Panc1 (cell line): ENCODE results near the gene KCND3. TPM values are rescaled to one million over a fixed set of nuclear protein-coding genes. Genes with fewer than 3 reads are reported as not detected.

Experiments used
- ATAC-seq: fragments of 200-7000 bp; cut with Tn5 transposase; 2 replicates; pipeline ENCODE4 v1.9.1; 2020; ENCODE audit warnings: mild to moderate bottlenecking, moderate library complexity
- BruUV-seq: library from RNA; stranded (reverse); fragments of 400-500 nt; replicated peaks from 2 replicates; lab custom pipeline; 2021; lab: Mats Ljungman, UMichigan
- CTCF ChIA-PET: fragments of 300-600 bp; sonication (Branson Sonifier 250); formaldehyde crosslinking; loops from one replicate; lab custom pipeline; 2022; ENCODE audit warnings: antibody characterized with exemption; lab: Charles Lee
- POLR2A ChIA-PET: fragments of 300-600 bp; sonication (Branson Sonifier 250); formaldehyde crosslinking; loops from one replicate; lab custom pipeline; 2022; ENCODE audit warnings: antibody characterized with exemption; lab: Charles Lee
- DNase-seq: peaks from one replicate; pipeline ENCODE4 v3.0.0-alpha.2; 2010; ENCODE audit warnings: low read depth, low spot score
- H3K27ac ChIP-seq: 2 replicates; pipeline ENCODE4 v1.5.1; 2011; ENCODE audit warnings: mild to moderate bottlenecking, low read length, inconsistent platforms
- H3K27me3 ChIP-seq: fragments of 200-500 bp; sonication (Bioruptor generic); 2 replicates; pipeline ENCODE4 v1.6.0; 2014; ENCODE audit warnings: low read length, inconsistent platforms; ENCODE audit not compliant: control insufficient read depth, insufficient read depth
- H3K36me3 ChIP-seq: fragments of 200-500 bp; sonication (Bioruptor generic); 2 replicates; pipeline ENCODE4 v1.5.1; 2014; ENCODE audit warnings: inconsistent platforms, mild to moderate bottlenecking, low read length, moderate library complexity; ENCODE audit not compliant: control insufficient read depth, insufficient read depth
- H3K4me1 ChIP-seq: 2 replicates; pipeline ENCODE4 v1.5.1; 2011; ENCODE audit warnings: inconsistent platforms, mild to moderate bottlenecking, low read length, moderate library complexity; ENCODE audit not compliant: control insufficient read depth, insufficient read depth
- H3K4me3 ChIP-seq, 2 experiments: 2 replicates each; pipeline ENCODE4 v1.5.1; 2011 to 2012; ENCODE audit warnings: low read depth in 2 of 2, low read length in 2 of 2, mild to moderate bottlenecking in 2 of 2, inconsistent platforms in 1 of 2, moderate library complexity in 1 of 2
- H3K9me3 ChIP-seq: fragments of 200-500 bp; sonication (Bioruptor generic); 2 replicates; pipeline ENCODE4 v1.5.1; 2014; ENCODE audit warnings: low read depth, mild to moderate bottlenecking, inconsistent platforms, low read length, moderate library complexity; ENCODE audit not compliant: control insufficient read depth, insufficient read depth
- POLR2AphosphoS5 ChIP-seq: IDR thresholded peaks from 2 replicates; pipeline ENCODE4 v1.6.1; 2012; ENCODE audit warnings: mild to moderate bottlenecking, low read depth, low read length, moderate library complexity
- SIN3A ChIP-seq: IDR thresholded peaks from 2 replicates; pipeline ENCODE4 v1.6.1; 2012; ENCODE audit warnings: low read depth, mild to moderate bottlenecking, low read length, moderate library complexity, borderline replicate concordance; ENCODE audit not compliant: insufficient read depth
- TCF7L2 ChIP-seq: IDR thresholded peaks from 2 replicates; pipeline ENCODE4 v1.6.1; 2011; ENCODE audit warnings: mild to moderate bottlenecking, low read depth, low read length, inconsistent platforms
- in situ Hi-C: cut with HindIII; loops from 2 replicates; pipeline ENCODE4 v1.10.0; 2016; ENCODE audit warnings: low sequenced_read_pairs, low pct_unique_long_range_greater_than_20kb
- intact Hi-C: fragments of 100-400 bp; cut with micrococcal nuclease; formaldehyde crosslinking; loops from one replicate; pipeline ENCODE4 v1.10.0; 2022; ENCODE audit not compliant: unreplicated experiment
- total RNA-seq: library from RNA; stranded (reverse); gene quantifications from one replicate; pipeline ENCODE4 v1.2.1, GENCODE V29; 2021; ENCODE audit not compliant: unreplicated experiment
- TF ChIP-seq, protein P1 (sequence below): fragments of 450-650 bp; IDR thresholded peaks from 2 replicates; pipeline ENCODE4 v1.5.1; 2017; ENCODE audit warnings: mild to moderate bottlenecking
- TF ChIP-seq, protein P2 (sequence below), 2 experiments: IDR thresholded peaks; 2 replicates each; pipeline ENCODE4 v1.6.1; 2011 to 2012; ENCODE audit warnings: low read depth in 2 of 2, control low read depth in 1 of 2, low read length in 1 of 2, mild to moderate bottlenecking in 1 of 2, moderate library complexity in 1 of 2; ENCODE audit not compliant: insufficient read depth in 1 of 2

The KCND3 gene
- total RNA-seq, 1 experiment from 2014 or later = not detected

DNA sequence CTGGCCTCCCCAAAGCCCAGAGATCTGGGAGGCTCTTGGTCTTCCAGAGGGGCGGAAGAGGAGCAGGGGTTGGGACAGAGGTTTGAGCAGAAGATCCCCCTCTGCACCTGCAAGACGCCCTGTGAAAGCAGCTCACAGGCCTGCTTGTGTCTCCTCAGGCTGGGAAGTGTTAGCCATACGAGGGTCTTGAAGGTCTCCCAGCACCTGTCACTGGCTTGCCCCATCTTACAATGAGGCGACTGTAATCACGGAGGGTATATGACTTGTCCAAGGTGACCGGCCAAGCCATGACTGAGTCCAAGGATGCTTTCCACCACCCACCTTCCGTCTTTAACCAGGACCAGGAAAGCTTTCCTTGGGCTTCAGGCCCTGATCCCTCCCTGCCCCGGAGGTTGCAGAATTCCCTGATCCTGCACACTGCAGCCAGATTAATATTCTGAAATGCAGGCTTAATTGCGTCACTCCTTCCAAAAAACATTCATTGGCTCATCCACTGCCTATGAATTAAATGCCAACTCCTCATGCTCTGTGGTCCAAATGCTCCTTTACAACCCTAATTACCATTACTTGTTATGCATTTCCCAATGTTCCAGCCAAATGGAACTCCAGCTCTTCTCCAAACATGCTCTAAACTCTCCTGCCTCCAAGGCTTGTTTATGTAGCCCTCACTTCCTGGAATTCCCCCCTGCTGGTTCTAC is 169.8 kb downstream of the KCND3 start:
- ChIA-PET POLR2A (no interaction called here), CTCF (no interaction called here)
- in situ Hi-C loops = no loop called here
- ATAC-seq = no peak
- 0 out of 2 replicates have a peak, but pooled peaks cover 2% of the 10 kb centered on the region for H3K27me3 ChIP-seq
- no peaks in the 10 kb centered on the region for H3K4me1 ChIP-seq
- H3K36me3 ChIP-seq = no peaks in the 10 kb centered on the region
- intact Hi-C loops = no loop called here
- H3K27ac ChIP-seq = no peak overlapping the region
- BruUV-seq = no TSS peak
- no peak for DNase-seq
- TF ChIP-seq SIN3A (no peak), TCF7L2 (no peak), POLR2AphosphoS5 (no peak)
- TF ChIP-seq, protein P1, sequence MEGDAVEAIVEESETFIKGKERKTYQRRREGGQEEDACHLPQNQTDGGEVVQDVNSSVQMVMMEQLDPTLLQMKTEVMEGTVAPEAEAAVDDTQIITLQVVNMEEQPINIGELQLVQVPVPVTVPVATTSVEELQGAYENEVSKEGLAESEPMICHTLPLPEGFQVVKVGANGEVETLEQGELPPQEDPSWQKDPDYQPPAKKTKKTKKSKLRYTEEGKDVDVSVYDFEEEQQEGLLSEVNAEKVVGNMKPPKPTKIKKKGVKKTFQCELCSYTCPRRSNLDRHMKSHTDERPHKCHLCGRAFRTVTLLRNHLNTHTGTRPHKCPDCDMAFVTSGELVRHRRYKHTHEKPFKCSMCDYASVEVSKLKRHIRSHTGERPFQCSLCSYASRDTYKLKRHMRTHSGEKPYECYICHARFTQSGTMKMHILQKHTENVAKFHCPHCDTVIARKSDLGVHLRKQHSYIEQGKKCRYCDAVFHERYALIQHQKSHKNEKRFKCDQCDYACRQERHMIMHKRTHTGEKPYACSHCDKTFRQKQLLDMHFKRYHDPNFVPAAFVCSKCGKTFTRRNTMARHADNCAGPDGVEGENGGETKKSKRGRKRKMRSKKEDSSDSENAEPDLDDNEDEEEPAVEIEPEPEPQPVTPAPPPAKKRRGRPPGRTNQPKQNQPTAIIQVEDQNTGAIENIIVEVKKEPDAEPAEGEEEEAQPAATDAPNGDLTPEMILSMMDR = no peak
- TF ChIP-seq, protein P2, sequence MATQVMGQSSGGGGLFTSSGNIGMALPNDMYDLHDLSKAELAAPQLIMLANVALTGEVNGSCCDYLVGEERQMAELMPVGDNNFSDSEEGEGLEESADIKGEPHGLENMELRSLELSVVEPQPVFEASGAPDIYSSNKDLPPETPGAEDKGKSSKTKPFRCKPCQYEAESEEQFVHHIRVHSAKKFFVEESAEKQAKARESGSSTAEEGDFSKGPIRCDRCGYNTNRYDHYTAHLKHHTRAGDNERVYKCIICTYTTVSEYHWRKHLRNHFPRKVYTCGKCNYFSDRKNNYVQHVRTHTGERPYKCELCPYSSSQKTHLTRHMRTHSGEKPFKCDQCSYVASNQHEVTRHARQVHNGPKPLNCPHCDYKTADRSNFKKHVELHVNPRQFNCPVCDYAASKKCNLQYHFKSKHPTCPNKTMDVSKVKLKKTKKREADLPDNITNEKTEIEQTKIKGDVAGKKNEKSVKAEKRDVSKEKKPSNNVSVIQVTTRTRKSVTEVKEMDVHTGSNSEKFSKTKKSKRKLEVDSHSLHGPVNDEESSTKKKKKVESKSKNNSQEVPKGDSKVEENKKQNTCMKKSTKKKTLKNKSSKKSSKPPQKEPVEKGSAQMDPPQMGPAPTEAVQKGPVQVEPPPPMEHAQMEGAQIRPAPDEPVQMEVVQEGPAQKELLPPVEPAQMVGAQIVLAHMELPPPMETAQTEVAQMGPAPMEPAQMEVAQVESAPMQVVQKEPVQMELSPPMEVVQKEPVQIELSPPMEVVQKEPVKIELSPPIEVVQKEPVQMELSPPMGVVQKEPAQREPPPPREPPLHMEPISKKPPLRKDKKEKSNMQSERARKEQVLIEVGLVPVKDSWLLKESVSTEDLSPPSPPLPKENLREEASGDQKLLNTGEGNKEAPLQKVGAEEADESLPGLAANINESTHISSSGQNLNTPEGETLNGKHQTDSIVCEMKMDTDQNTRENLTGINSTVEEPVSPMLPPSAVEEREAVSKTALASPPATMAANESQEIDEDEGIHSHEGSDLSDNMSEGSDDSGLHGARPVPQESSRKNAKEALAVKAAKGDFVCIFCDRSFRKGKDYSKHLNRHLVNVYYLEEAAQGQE (IDR thresholded peaks at IDR 0.05; ENCODE audit: insufficient read depth in 1 of 2, low read depth in 2 of 2, low read length in 1 of 2) = no peak
- H3K4me3 ChIP-seq = no peak overlapping the region
- no peaks in the 10 kb centered on the region for H3K9me3 ChIP-seq

DNA sequence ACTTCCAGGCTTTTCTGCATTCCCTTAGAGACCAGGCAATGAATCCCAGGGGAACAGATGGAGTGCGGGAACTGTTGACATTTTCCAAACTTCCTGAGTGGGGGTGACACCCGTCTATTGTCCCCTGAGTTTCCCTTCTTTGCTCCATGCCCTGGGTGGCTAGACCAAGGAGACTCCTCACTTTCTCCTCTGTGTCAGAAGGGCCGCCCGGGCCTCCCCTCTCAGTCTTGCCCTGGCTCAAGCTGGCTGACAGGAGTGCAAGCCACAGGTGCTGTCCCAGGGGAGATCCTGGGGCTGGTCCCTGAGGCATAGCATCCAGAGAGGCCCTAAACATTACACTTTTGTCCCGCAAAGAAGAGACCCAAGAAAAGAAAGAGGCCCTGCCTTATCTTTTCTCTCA is 170.9 kb downstream of the KCND3 start:
- CTCF ChIA-PET = no interaction called here
- in situ Hi-C loops = no loop called here
- POLR2A ChIA-PET = no interaction called here
- ATAC-seq (no peak), DNase-seq (no peak)
- Histone ChIP-seq H3K4me3 (no peak overlapping the region), H3K4me1 (no peaks in the 10 kb centered on the region), H3K36me3 (no peaks in the 10 kb centered on the region), H3K9me3 (no peaks in the 10 kb centered on the region), H3K27ac (no peak overlapping the region), H3K27me3 (no peaks in the 10 kb centered on the region)
- intact Hi-C loops = no loop called here
- TF ChIP-seq POLR2AphosphoS5 = no peak
- TF ChIP-seq TCF7L2 = no peak
- TF ChIP-seq, protein P1 = no peak
- TF ChIP-seq, protein P2 (IDR thresholded peaks at IDR 0.05; ENCODE audit: insufficient read depth in 1 of 2, low read depth in 2 of 2, low read length in 1 of 2) = no peak
- TF ChIP-seq SIN3A = no peak
- BruUV-seq = no TSS peak
